HEK293T (cell line): Measurements from ENCODE around the gene KIRREL3.

Experiments
- ARNT ChIP-seq: fragments of 450-650 bp; IDR thresholded peaks from 2 replicates; pipeline ENCODE4 v1.6.1; 2017; ENCODE audit warnings: mild to moderate bottlenecking
- BHLHE40 ChIP-seq: fragments of 450-650 bp; IDR thresholded peaks from 2 replicates; pipeline ENCODE4 v1.6.1; 2016; ENCODE audit warnings: mild to moderate bottlenecking, moderate library complexity, borderline replicate concordance
- ELF4 ChIP-seq: fragments of 450-650 bp; IDR thresholded peaks from 2 replicates; pipeline ENCODE4 v1.6.1; 2017; ENCODE audit warnings: antibody characterized with exemption
- FOXA1 ChIP-seq: fragments of 450-650 bp; IDR thresholded peaks from 2 replicates; pipeline ENCODE4 v1.6.1; 2016; ENCODE audit warnings: mild to moderate bottlenecking
- FOXK2 ChIP-seq: fragments of 450-650 bp; IDR thresholded peaks from 2 replicates; pipeline ENCODE4 v1.6.1; 2016; ENCODE audit warnings: mild to moderate bottlenecking
- FOXM1 ChIP-seq: fragments of 450-650 bp; IDR thresholded peaks from 2 replicates; pipeline ENCODE4 v1.6.1; 2017; ENCODE audit warnings: mild to moderate bottlenecking, borderline replicate concordance
- LEF1 ChIP-seq: fragments of 450-650 bp; IDR thresholded peaks from 2 replicates; pipeline ENCODE4 v1.6.1; 2017; ENCODE audit warnings: mild to moderate bottlenecking, borderline replicate concordance
- NFRKB ChIP-seq: fragments of 450-650 bp; IDR thresholded peaks from 2 replicates; pipeline ENCODE4 v1.6.1; 2016; ENCODE audit warnings: mild to moderate bottlenecking, moderate library complexity
- PKNOX1 ChIP-seq: fragments of 450-650 bp; IDR thresholded peaks from 2 replicates; pipeline ENCODE4 v1.6.1; 2016
- SP1 ChIP-seq: fragments of 450-650 bp; IDR thresholded peaks from 2 replicates; pipeline ENCODE4 v1.6.1; 2017
- TARDBP ChIP-seq: fragments of 450-650 bp; IDR thresholded peaks from 2 replicates; pipeline ENCODE4 v1.6.1; 2016
- ZNF384 ChIP-seq: fragments of 450-650 bp; IDR thresholded peaks from 2 replicates; pipeline ENCODE4 v1.6.1; 2016

- TF ChIP-seq TARDBP (no peak), LEF1 (no peak), FOXA1 (no peak), NFRKB (no peak), FOXM1 (no peak), SP1 (no peak), BHLHE40 (no peak), PKNOX1 (no peak), ZNF384 (no peak), ELF4 (no peak), FOXK2 (no peak), ARNT (no peak)
Measured at GRCh38 chr11:126871792-126872191, 128.8 kb downstream of the KIRREL3 start.
